ENCODE data around the gene AP4S1.

GRCh38 chr14:31057035-31057434 lies 31.6 kb downstream of the AP4S1 start:
- no peak for TF ChIP-seq CTCF (IDR thresholded peaks at IDR 0.05)
- no peak for TF ChIP-seq POLR2A (IDR thresholded peaks at IDR 0.05)
